Transverse colon (tissue), 3 donors: ENCODE results near the gene SUMO1.

Source experiments
- CTCF ChIP-seq, 5 experiments: fragments of 200-600 bp in 3 of 5; fragments of 450-650 bp in 2 of 5; sonication (generic) in 3 of 5; IDR thresholded peaks; 1 replicate in 2 of 5; 2 replicates in 3 of 5; pipeline ENCODE4 v1.5.1; 2016 to 2017; ENCODE audit warnings: antibody characterized with exemption in 5 of 5, inconsistent platforms in 3 of 5, mild to moderate bottlenecking in 2 of 5, moderate library complexity in 1 of 5
- POLR2A ChIP-seq: fragments of 450-650 bp; IDR thresholded peaks from one replicate; pipeline ENCODE4 v1.6.1; 2016; ENCODE audit warnings: antibody characterized with exemption, mild to moderate bottlenecking, moderate library complexity

GRCh38 chr2:202165945-202166344 is 72.5 kb downstream of the SUMO1 start:
- TF ChIP-seq POLR2A = no peak
- TF ChIP-seq CTCF (IDR thresholded peaks at IDR 0.05) = no peak
